ENCODE data around the gene NCAM2.

GRCh38 chr21:21102896-21103295 lies 104.7 kb downstream of the NCAM2 start:
- TF ChIP-seq CTCF (IDR thresholded peaks at IDR 0.05 in 8 of 11, conservative IDR thresholded peaks at IDR 0.05 in 3 of 11): no peak
- TF ChIP-seq POLR2A (IDR thresholded peaks at IDR 0.05): no peak
